HG03064 (cell line): ENCODE measurements around the gene PLXNA2.

Experiments used
- ATAC-seq: cut with Tn5 transposase; IDR thresholded peaks from one replicate; pipeline ENCODE4 v1.9.1; 2021; ENCODE audit warnings: low read depth; ENCODE audit not compliant: unreplicated experiment

Gene PLXNA2

GRCh38 chr1:208242941-208243526 is 1.1 kb downstream of the PLXNA2 start:
- no peak for ATAC-seq

DNA sequence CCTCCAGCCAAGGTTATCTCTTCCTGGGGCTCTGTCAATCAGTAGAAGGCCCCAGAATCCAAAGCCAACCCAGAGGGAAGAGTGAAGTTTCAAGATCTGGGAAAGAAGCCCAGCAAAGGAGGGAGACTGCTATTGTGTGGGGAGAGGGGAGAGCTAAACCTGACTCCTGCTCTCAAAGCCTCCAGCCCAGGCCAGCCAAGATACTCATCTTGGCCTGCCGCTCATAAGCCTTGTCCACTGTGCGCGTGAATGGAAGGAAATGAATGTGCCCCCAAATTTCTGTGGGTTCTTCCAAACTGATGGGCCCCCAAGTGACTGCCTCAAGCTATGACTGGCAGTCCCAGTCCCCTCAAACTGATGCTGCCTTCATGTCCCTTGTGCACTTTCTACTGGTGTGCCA is 2.0 kb downstream of the PLXNA2 start:
- no peak for ATAC-seq

DNA sequence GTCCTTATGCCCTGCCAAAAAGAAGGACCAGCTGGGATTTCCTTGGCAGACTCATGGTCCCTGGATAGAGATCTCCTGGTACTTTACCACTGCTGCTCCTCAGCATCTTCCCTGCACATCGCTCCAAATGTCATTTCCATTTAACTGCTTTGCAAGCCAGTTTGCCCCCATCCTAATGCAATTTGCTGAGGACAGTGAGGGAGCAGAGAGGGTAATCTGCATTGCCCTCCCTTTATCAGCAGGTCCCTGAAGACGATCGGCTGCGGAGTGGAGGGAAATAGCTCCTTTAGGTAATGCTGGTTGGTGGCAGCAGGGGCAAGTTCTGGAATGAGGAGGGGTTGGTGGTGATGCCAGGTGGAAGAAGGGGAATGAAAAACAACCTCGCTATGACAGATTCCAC is 2.7 kb downstream of the PLXNA2 start:
- ATAC-seq = no peak

DNA sequence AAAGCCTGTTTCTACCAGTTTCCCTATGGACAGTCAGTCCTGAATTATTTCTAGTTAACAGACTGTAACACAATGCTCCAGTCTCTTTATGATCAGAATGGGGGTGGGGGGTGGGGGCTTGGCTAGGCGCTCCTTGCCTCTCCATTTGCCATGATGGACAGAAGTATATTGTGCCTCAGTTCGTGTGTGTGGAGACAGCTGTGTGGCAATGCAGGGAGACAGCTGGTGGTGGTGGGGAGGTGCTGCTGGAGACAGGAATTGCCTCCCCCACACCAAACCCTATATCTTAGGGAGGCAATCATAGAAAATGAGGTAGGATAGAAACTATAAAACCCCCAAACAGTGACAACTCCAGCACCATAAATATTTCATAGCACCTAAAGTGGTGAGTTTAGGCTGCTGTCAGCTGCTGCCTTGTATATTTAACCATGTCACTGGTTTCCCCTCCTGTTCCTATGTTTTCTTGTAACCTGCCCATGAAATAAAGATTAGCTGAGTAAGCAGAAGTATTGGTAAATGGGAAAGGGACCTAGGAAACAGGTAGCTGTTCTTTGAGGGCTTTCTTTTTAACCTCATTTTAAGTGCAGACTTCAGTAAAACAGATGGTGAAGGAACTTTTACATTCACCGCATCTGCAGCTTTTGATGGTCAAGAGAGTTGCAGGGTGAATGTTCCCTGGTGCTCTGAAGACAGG is 3.4 kb downstream of the PLXNA2 start:
- ATAC-seq = no peak

- ATAC-seq = no peak
Observed at GRCh38 chr1:208239473-208240381, 4.5 kb downstream of the PLXNA2 start.

GRCh38 chr1:208238710-208239472 is 5.3 kb downstream of the PLXNA2 start:
- ATAC-seq = no peak

- no peak for ATAC-seq
Observed at GRCh38 chr1:208237241-208237640, 6.9 kb downstream of the PLXNA2 start.

DNA sequence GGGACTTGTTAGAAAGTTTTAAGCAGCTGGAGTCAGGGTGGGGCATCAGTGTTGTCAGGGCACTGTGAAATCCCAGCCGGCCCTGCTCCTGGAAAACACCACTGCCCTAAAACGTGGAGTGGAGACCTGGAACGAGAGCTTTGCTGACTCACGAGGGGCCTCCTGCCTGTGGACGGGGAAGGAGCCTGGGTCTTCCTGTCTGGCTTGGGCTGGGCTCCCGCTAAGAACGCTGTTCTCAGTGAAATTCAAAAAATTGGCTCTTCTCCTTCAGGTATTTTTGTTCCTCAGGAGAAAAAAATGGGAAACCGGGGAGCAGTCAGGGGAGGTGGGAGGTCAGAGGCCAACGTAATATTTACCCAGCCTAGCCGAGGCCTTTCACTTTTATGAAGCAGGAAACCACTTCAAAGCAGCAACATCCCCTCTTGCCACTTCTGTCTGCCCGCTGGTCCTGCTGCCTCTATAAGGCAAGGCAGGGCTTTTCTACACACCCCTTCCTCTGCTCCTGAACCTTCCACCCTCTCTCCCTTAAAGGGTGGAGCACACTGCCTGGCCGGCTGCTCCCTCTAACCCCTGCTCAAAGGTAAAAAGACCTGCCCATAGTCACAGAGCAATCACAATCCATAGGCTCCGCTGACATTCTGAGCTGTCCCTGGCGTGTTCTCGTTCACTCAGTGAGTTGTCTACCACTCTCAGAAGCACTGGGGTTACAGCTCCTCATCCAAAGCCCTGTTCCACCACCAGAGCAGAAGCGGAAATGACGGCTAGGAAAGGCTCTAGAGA is 8.0 kb downstream of the PLXNA2 start:
- ATAC-seq = no peak

GRCh38 chr1:208235356-208235981 is 8.7 kb downstream of the PLXNA2 start:
- no peak for ATAC-seq

DNA sequence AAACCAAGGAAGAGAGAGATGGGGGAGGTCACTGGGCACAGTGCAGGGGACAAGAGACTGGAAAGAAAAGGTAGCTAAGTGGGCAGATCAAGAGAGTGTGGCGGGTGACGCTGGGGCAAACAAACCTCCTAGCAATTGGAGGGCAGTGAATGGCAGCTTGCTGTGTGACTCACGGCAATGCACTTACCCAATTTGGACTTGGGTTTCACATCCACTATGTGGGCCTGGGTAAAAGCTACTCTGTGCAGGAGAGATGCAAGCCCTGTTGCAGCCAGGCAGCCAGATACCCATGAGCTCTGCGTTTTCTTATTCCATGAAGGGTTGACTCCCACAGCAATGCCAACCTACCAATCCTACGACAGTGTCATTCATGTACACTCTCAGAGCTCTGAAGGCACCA is 9.5 kb downstream of the PLXNA2 start:
- ATAC-seq = no peak

DNA sequence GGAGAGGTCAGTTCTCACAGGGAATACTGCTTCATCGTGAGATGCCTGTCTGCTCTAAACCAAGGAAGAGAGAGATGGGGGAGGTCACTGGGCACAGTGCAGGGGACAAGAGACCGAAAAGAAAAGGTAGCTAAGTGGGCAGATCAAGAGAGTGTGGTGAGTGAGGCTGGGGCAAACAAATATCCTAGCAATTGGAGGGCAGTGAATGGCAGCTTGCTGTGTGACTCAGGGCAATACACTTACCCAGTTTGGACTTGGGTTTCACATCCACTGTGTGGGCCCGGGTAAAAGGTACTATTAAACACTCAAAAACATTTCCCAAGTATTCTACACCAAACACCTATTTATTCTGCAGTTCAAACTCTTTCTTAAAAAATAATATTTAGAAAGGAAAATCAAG is 10.2 kb downstream of the PLXNA2 start:
- no peak for ATAC-seq

DNA sequence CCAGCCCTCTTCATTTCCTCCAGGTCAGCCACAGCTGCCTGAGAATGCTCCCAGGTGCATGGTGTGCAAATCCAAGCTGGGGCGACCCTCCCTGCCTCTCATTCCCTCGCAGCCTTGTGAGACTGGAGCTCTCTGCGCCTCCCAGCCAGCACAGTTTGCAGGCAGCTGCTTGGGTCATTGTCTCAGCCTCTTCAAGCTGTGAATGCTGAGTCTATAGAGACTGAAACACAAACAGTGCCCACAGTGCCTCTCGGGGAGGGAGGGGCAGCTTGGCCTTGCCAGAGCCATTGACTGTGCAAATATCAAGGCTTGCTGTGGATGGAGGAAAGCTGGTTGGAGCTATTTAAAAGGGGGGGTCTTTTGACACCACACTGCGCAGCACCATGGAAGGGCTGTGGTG is 10.6 kb downstream of the PLXNA2 start:
- ATAC-seq = no peak

- ATAC-seq = no peak
Observed at GRCh38 chr1:208232662-208233038, 11.5 kb downstream of the PLXNA2 start.

GRCh38 chr1:208231881-208232661 is 12.1 kb downstream of the PLXNA2 start:
- no peak for ATAC-seq

DNA sequence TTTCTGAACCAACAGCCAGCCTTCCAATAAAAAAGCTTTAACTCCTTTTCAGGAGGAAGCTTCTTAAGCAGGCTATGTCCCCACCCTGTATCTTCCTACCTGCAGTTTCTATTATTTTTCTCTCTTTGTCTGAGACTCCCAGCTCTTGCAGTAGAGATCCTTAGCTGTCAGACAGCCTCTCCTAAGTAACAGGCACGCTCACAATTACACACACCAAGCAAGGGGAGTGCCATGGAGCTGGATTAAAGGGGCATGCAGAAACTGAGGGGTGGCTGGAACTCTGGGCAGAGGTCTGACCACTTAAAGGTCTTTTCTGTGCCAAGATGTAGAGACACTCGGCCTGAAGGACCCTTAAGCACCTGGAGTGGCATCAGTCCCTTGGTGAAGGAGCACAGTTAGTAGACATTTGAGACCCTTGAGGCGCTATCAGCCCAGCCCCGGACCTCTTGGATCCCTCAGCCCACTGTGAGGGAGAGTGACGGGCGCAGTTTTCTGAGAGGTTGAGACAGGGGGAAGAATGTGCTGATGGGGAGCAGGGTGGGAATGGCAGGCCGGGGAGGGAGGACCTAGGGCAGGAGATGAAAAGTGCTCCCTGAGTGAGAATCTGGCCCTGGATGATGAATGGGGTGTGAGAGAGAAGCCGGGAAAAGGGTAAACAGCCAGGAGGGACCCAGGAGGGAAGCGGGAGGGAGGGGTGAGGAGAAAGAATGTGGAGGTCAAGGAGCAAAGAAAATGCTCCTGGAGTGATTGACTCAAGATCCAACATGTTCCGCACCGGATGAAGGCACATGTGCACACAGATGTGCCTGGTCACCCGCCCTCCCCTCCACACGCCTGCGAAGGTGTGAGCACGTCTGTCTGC is 13.3 kb downstream of the PLXNA2 start:
- ATAC-seq = no peak

DNA sequence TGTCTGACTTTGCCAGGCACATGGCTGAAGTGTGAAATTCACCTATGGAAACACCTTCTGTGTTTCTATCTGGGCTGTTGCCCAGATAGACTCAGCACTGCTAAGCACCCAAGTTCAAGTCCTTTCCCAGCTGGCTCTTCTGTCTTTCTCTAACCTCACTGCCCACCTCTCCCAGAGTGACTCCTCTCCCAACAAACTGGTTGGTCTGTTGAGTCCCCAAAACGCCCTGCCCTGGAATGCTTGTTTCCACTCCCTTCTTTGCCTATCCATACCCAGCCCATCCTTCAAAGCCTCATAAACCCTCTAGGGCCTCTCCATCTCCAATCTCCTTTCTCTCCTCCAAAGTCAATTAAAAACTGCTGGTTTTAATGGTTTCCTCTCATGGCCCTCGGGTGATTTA is 15.6 kb downstream of the PLXNA2 start:
- no peak for ATAC-seq

GRCh38 chr1:208228026-208228425 is 16.2 kb downstream of the PLXNA2 start:
- ATAC-seq = no peak

DNA sequence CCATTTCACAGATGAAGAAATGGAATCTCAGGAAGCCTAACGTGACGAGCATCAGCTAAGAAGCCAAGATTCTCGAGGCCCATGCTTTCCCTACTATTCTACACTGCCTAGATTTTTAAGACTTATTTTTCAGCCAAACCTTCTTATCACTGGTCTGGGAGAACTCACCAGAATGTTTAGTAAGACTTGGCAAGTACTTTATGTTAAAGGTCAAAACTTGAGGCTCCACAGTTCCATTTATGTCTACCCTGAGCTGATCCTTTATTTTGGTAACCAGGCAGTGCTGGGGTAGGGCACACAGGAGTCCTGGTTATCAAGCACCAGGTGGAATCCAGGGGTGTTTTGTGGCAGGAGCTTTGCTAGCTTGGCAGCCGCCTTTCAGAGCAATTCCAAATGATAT is 16.8 kb downstream of the PLXNA2 start:
- ATAC-seq = no peak
